ENCODE data around the gene PAX2. TPM values are rescaled to one million over a fixed set of nuclear protein-coding genes. Genes with fewer than 3 reads are reported as not detected.

PAX2 gene
- total RNA-seq, 1 donor from 2014 or later = not detected

DNA sequence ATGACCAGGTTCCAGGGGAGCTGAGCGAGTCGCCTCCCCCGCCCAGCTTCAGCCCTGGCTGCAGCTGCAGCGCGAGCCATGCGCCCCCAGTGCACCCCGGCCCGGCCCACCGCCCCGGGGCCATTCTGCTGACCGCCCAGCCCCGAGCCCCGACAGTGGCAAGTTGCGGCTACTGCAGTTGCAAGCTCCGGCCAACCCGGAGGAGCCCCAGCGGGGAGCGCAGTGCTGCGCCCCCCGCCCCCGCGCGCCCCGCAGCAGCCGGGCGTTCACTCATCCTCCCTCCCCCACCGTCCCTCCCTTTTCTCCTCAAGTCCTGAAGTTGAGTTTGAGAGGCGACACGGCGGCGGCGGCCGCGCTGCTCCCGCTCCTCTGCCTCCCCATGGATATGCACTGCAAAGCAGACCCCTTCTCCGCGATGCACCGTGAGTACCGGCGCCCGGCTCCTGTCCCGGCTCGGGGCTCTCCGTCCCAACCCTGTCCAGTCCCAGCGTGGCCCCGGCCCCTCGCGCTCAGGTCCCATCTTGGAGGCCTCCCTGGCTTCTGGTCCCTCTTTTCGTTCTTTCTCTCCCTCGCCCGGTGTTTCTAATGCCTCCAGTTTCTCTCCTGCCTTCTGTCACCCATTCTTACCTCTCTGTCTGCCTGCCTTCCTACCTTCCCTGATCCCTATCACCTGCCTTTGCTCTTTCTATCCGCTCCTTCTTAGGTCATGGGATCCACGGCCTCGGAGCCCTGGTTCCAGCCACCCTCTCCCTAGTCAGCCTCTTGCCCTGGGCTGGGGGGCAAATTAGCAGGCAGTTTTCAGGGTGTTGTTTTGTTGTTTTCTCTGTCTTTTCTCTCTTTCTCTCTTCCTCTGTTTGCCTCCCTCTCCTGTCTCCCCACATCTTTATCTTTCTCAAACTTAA lies 751 bp downstream of the PAX2 start:
- H3K9me3 Mint-ChIP-seq (ENCODE audit: unreplicated experiment) = peaks cover 13% of the 10 kb centered on the region
- peak overlapping the region; percentile 82 for H3K4me3 Mint-ChIP-seq (ENCODE audit: unreplicated experiment)
- peaks cover 8% of the 10 kb centered on the region for H3K4me1 Mint-ChIP-seq (ENCODE audit: low read depth, unreplicated experiment)
- H3K27me3 Mint-ChIP-seq (ENCODE audit: unreplicated experiment) = peaks cover 37% of the 10 kb centered on the region
- TF ChIP-seq, protein P1, sequence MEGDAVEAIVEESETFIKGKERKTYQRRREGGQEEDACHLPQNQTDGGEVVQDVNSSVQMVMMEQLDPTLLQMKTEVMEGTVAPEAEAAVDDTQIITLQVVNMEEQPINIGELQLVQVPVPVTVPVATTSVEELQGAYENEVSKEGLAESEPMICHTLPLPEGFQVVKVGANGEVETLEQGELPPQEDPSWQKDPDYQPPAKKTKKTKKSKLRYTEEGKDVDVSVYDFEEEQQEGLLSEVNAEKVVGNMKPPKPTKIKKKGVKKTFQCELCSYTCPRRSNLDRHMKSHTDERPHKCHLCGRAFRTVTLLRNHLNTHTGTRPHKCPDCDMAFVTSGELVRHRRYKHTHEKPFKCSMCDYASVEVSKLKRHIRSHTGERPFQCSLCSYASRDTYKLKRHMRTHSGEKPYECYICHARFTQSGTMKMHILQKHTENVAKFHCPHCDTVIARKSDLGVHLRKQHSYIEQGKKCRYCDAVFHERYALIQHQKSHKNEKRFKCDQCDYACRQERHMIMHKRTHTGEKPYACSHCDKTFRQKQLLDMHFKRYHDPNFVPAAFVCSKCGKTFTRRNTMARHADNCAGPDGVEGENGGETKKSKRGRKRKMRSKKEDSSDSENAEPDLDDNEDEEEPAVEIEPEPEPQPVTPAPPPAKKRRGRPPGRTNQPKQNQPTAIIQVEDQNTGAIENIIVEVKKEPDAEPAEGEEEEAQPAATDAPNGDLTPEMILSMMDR (IDR thresholded peaks at IDR 0.05; ENCODE audit: partially characterized antibody, unreplicated experiment) = no peak
- H3K36me3 Mint-ChIP-seq (ENCODE audit: unreplicated experiment) = no peaks in the 10 kb centered on the region
- peak; percentile 43 for DNase-seq
- no peak overlapping the region for H3K27ac Mint-ChIP-seq (ENCODE audit: unreplicated experiment)

DNA sequence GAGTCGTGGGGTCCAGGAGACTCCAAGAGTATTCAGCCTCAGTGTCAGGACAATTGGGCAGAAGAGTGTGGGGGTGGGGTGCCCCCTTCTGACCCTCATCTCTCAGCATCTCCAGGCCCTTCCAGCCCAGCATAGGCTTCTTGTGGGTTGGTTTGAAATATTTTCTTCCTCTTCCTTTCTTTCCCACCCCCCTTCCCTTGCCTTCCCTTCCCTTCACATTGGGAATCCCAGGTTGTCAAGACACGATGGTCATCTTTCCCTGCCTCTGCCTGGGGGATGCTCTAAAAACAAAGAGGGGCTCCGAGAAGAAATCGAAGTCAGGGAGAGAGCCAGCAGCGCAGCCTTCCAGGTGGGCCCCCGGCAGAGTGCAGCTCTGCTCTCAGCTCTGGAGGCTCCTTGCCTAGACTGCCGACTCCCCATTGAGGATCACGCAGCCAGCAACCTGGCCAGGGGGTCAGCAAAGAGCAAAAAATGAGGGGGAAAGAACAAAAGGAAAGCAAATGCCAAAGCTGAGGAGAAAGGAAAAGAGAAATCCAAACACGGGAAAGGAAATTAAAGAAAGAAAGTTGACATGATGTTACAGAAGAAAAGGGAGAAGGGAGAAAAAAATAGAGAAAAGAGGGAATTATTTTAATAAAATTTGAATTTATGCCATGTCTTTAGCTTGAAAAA lies 1.5 kb downstream of the PAX2 start:
- Mint-ChIP-seq H3K27ac (ENCODE audit: unreplicated experiment) (no peak overlapping the region), H3K9me3 (ENCODE audit: unreplicated experiment) (peaks cover 13% of the 10 kb centered on the region), H3K27me3 (ENCODE audit: unreplicated experiment) (peaks cover 37% of the 10 kb centered on the region), H3K4me3 (ENCODE audit: unreplicated experiment) (peak overlapping the region; percentile 82), H3K4me1 (ENCODE audit: low read depth, unreplicated experiment) (peaks cover 8% of the 10 kb centered on the region), H3K36me3 (ENCODE audit: unreplicated experiment) (no peaks in the 10 kb centered on the region)
- no peak for DNase-seq
- TF ChIP-seq, protein P1 (IDR thresholded peaks at IDR 0.05; ENCODE audit: partially characterized antibody, unreplicated experiment) = no peak

DNA sequence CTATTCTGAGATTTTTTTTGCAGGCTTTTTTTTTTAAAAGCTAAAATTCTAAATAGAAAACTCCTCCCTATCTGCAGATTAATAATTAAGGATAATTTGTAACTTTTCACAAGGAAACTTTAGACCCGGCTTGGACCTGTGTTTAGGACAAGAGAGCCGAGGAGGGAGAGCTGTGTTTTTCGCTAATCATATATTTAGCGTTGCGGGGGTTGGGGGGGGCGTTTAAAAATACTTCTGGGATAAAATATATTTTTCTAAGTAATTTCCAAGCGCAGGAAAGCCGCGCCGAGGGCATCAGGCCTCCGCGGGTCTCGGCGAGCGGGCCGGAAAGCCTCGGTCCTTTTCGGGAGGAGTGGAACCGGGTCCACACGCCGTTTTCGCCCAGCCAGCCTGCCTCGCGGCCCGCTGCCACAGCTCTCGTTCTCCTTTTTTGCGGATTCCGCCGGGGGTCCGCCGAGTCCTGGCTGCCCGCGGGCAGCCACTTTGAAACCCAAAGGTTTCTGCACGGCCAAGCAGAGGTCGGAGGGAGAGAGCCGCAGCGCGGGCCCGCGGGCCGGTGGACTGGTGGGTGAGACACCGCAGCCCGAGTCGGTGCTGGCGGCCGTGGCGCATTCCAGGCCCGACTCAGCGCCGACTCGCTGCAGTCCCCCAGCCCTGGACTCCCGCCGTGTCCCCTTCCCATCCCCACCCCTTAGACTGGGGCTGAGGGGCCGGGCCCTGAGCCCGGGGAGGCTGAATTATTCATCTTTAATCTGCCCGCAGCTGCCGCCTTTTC lies 2.3 kb downstream of the PAX2 start:
- H3K9me3 Mint-ChIP-seq (ENCODE audit: unreplicated experiment) = peaks cover 17% of the 10 kb centered on the region
- no peak overlapping the region for H3K4me3 Mint-ChIP-seq (ENCODE audit: unreplicated experiment)
- peaks cover 8% of the 10 kb centered on the region for H3K4me1 Mint-ChIP-seq (ENCODE audit: low read depth, unreplicated experiment)
- peaks cover 37% of the 10 kb centered on the region for H3K27me3 Mint-ChIP-seq (ENCODE audit: unreplicated experiment)
- H3K36me3 Mint-ChIP-seq (ENCODE audit: unreplicated experiment) = no peaks in the 10 kb centered on the region
- TF ChIP-seq, protein P1 (IDR thresholded peaks at IDR 0.05; ENCODE audit: partially characterized antibody, unreplicated experiment) = no peak
- peak; percentile 54 for DNase-seq
- no peak overlapping the region for H3K27ac Mint-ChIP-seq (ENCODE audit: unreplicated experiment)

DNA sequence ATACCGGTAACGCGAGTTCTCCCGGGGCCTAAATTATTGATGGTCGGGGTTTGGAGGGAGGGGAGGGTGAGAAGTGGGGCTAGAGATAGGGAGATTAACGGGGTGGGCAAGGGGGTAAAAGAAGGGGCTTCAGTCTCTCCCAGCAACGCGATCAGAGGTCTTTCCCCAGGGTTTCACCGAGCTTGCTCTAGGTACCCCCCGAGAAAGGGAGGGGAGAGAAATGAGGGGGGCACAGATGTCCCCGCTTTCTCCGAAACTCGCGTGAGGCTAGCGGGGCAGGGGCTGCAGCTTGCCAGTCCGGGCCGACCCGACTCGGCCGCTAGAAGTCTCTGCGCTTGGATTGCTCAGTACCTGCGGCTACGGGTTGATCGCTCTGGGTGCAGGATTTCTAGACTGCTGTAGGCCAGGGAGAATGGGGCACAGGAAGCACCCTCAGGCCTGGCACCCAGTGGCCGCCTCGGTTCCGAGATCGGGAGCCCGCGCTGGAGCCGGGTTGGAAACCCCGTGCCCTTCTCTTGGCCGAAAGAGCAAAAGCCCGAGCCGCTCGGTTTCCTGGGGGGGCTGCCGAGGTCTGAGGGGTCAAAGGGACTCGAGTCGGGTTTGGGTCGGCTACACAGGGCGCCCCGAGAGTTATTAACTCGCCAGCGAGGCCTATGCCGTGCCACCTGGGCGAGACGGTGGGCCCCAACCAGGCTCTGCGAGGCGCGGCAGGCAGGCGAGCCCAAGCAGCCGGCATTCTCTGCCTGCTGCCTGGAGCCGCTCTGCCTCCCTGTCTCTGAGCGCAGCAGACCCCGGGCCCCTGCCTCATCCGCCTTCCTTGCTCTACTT lies 3.1 kb downstream of the PAX2 start:
- TF ChIP-seq, protein P1 (IDR thresholded peaks at IDR 0.05; ENCODE audit: partially characterized antibody, unreplicated experiment) = no peak
- Mint-ChIP-seq H3K4me1 (ENCODE audit: low read depth, unreplicated experiment) (peaks cover 8% of the 10 kb centered on the region), H3K27ac (ENCODE audit: unreplicated experiment) (no peak overlapping the region), H3K36me3 (ENCODE audit: unreplicated experiment) (no peaks in the 10 kb centered on the region), H3K9me3 (ENCODE audit: unreplicated experiment) (peaks cover 15% of the 10 kb centered on the region), H3K27me3 (ENCODE audit: unreplicated experiment) (peaks cover 38% of the 10 kb centered on the region), H3K4me3 (ENCODE audit: unreplicated experiment) (peak overlapping the region; percentile 71)
- DNase-seq = peak; percentile 38

Data from glutamatergic neuron (in vitro differentiated cells).